Measurements from ENCODE around the gene NT5DC4. TPM values are rescaled to one million over a fixed set of nuclear protein-coding genes. Genes with fewer than 3 reads are reported as not detected.

The NT5DC4 gene
- total RNA-seq, 3 donors from 2014 or later = not detected

GRCh38 chr2:112757265-112757664 lies 36.4 kb downstream of the NT5DC4 start:
- DNase-seq (no peak), ATAC-seq (no peak)
- Histone ChIP-seq H3K9me3 (no peaks in the 10 kb centered on the region), H3K4me3 (no peak overlapping the region), H3K36me3 (ENCODE audit: low read depth) (no peaks in the 10 kb centered on the region), H3K4me1 (ENCODE audit: low read depth) (no peaks in the 10 kb centered on the region)
- TF ChIP-seq CTCF (IDR thresholded peaks at IDR 0.05) = no peak
- intact Hi-C loops (cut with DNase I, micrococcal nuclease) = no loop called here

GRCh38 chr2:112758711-112759110 lies 37.9 kb downstream of the NT5DC4 start:
- H3K36me3 ChIP-seq (ENCODE audit: low read depth) = no peaks in the 10 kb centered on the region
- no peak for TF ChIP-seq CTCF (IDR thresholded peaks at IDR 0.05)
- no peaks in the 10 kb centered on the region for H3K9me3 ChIP-seq
- peaks cover 3% of the 10 kb centered on the region for H3K4me1 ChIP-seq (ENCODE audit: low read depth)
- intact Hi-C loops (cut with DNase I, micrococcal nuclease) = no loop called here
- ATAC-seq (no peak), DNase-seq (no peak)
- no peak overlapping the region for H3K4me3 ChIP-seq

GRCh38 chr2:112760149-112760548 lies 39.3 kb downstream of the NT5DC4 start:
- Histone ChIP-seq H3K4me3 (no peak overlapping the region), H3K9me3 (no peaks in the 10 kb centered on the region), H3K4me1 (ENCODE audit: low read depth) (peaks cover 13% of the 10 kb centered on the region), H3K36me3 (ENCODE audit: low read depth) (no peaks in the 10 kb centered on the region)
- intact Hi-C loops (cut with DNase I, micrococcal nuclease) = no loop called here
- ATAC-seq = no peak
- DNase-seq = no peak
- no peak for TF ChIP-seq CTCF (IDR thresholded peaks at IDR 0.05)

GRCh38 chr2:112762276-112762675 lies 41.5 kb downstream of the NT5DC4 start:
- intact Hi-C loops (cut with DNase I, micrococcal nuclease) = no loop called here
- Histone ChIP-seq H3K4me1 (ENCODE audit: low read depth) (peaks cover 15% of the 10 kb centered on the region), H3K9me3 (no peaks in the 10 kb centered on the region), H3K36me3 (ENCODE audit: low read depth) (no peaks in the 10 kb centered on the region), H3K4me3 (no peak overlapping the region)
- TF ChIP-seq CTCF (IDR thresholded peaks at IDR 0.05) = no peak
- DNase-seq (no peak), ATAC-seq (no peak)

GRCh38 chr2:112764071-112765044 lies 43.5 kb downstream of the NT5DC4 start, which contains the start of gene CKAP2L:
TSS of gene CKAP2L (minus strand) at chr2:112764609. CDS start at chr2:112764598, 11 bp downstream.
- ATAC-seq = peak; percentile 100
- no peaks in the 10 kb centered on the region for H3K9me3 ChIP-seq
- H3K4me3 ChIP-seq = peak within 1 kb of the TSS; percentile 38
- peak; percentile 95 to 98 (median 97) for DNase-seq
- intact Hi-C loops (cut with DNase I, micrococcal nuclease) = no loop called here
- peaks cover 15% of the 10 kb centered on the region for H3K4me1 ChIP-seq (ENCODE audit: low read depth)
- TF ChIP-seq CTCF (IDR thresholded peaks at IDR 0.05) = no peak
- no peaks in the 10 kb centered on the region for H3K36me3 ChIP-seq (ENCODE audit: low read depth)
